WTC11 (cell line): ENCODE results near the gene CFAP99. TPM values are rescaled to one million over a fixed set of nuclear protein-coding genes. Genes with fewer than 3 reads are reported as not detected.

Experiments used
- ATAC-seq: fragments of 200-7000 bp; cut with Tn5 transposase; 2 replicates; pipeline ENCODE4 v1.10.0; 2021; ENCODE audit warnings: mild to moderate bottlenecking, moderate library complexity
- CTCF ChIA-PET: fragments of 300-600 bp; sonication (Branson Sonifier 250); formaldehyde crosslinking; loops from one replicate; lab custom pipeline; 2021; ENCODE audit warnings: antibody characterized with exemption; lab: Charles Lee
- POLR2A ChIA-PET: fragments of 350-600 bp; sonication (Branson Sonifier 250); formaldehyde crosslinking; loops from one replicate; lab custom pipeline; 2021; ENCODE audit warnings: antibody characterized with exemption; lab: Charles Lee
- DNase-seq: peaks from one replicate; pipeline ENCODE4 v3.0.0; 2021; ENCODE audit warnings: low spot score
- H3K27ac Mint-ChIP-seq: 2 replicates; pipeline ENCODE4 v1.8.0; 2021; ENCODE audit warnings: mixed read lengths
- H3K27me3 Mint-ChIP-seq: 2 replicates; pipeline ENCODE4 v1.8.0; 2021; ENCODE audit warnings: low read depth, mild to moderate bottlenecking, moderate library complexity, mixed read lengths
- H3K36me3 Mint-ChIP-seq: 2 replicates; pipeline ENCODE4 v1.8.0; 2021; ENCODE audit warnings: mixed read lengths
- H3K4me1 Mint-ChIP-seq: 2 replicates; pipeline ENCODE4 v1.8.0; 2022; ENCODE audit warnings: mixed read lengths
- H3K4me3 Mint-ChIP-seq: 2 replicates; pipeline ENCODE4 v1.8.0; 2021; ENCODE audit warnings: mild to moderate bottlenecking, moderate library complexity, mixed read lengths
- H3K9me3 Mint-ChIP-seq: 2 replicates; pipeline ENCODE4 v1.8.0; 2021; ENCODE audit warnings: mixed read lengths
- AR ChIP-seq: fragments of 250-450 bp; sonication (Bioruptor Pico); IDR thresholded peaks from 2 replicates; pipeline ENCODE4 v1.9.0; 2021; ENCODE audit warnings: mild to moderate bottlenecking
- ARID4B ChIP-seq: sonication (generic); formaldehyde crosslinking; IDR thresholded peaks from 2 replicates; pipeline ENCODE4 v1.8.0; 2023; ENCODE audit warnings: missing genetic modification reagents, mild to moderate bottlenecking, borderline replicate concordance
- CTCF ChIP-seq: fragments of 200-600 bp; IDR thresholded peaks from 2 replicates; pipeline ENCODE4 v1.8.0; 2022; ENCODE audit warnings: antibody characterized with exemption
- EMX1 ChIP-seq: fragments of 250-450 bp; sonication (Bioruptor Pico); IDR thresholded peaks from 2 replicates; pipeline ENCODE4 v1.8.0; 2021; ENCODE audit warnings: mild to moderate bottlenecking
- FOXJ3 ChIP-seq: sonication (generic); formaldehyde crosslinking; IDR thresholded peaks from 2 replicates; pipeline ENCODE4 v1.9.0; 2021; ENCODE audit warnings: missing genetic modification reagents, mild to moderate bottlenecking, borderline replicate concordance
- GRHL2 ChIP-seq: fragments of 250-450 bp; sonication (Bioruptor Pico); IDR thresholded peaks from 2 replicates; pipeline ENCODE4 v1.8.0; 2022; ENCODE audit warnings: mild to moderate bottlenecking, moderate library complexity; ENCODE audit not compliant: insufficient replicate concordance, severe bottlenecking
- IRF2 ChIP-seq: sonication (generic); formaldehyde crosslinking; IDR thresholded peaks from 2 replicates; pipeline ENCODE4 v1.8.0; 2022; ENCODE audit warnings: low read depth, missing genetic modification reagents, borderline replicate concordance
- KAT7 ChIP-seq: sonication (generic); formaldehyde crosslinking; IDR thresholded peaks from 2 replicates; pipeline ENCODE4 v1.8.1; 2023; ENCODE audit warnings: missing genetic modification reagents, mild to moderate bottlenecking, borderline replicate concordance
- MLX ChIP-seq: sonication (generic); formaldehyde crosslinking; IDR thresholded peaks from 2 replicates; pipeline ENCODE4 v1.8.1; 2023; ENCODE audit warnings: mild to moderate bottlenecking, missing genetic modification reagents, moderate library complexity
- NFE2L1 ChIP-seq: sonication (generic); formaldehyde crosslinking; IDR thresholded peaks from 2 replicates; pipeline ENCODE4 v1.8.1; 2023; ENCODE audit warnings: missing genetic modification reagents
- NFYB ChIP-seq: sonication (generic); formaldehyde crosslinking; conservative IDR thresholded peaks from 2 replicates; pipeline ENCODE4 v1.8.0; 2022; ENCODE audit warnings: low read depth, missing genetic modification reagents
- NR2C2 ChIP-seq: sonication (generic); formaldehyde crosslinking; IDR thresholded peaks from 2 replicates; pipeline ENCODE4 v1.8.0; 2022; ENCODE audit warnings: mild to moderate bottlenecking, missing genetic modification reagents
- RORB ChIP-seq: fragments of 250-450 bp; sonication (Bioruptor Pico); IDR thresholded peaks from 2 replicates; pipeline ENCODE4 v1.9.0; 2021; ENCODE audit warnings: mild to moderate bottlenecking
- SMAD3 ChIP-seq: sonication (generic); formaldehyde crosslinking; IDR thresholded peaks from 2 replicates; pipeline ENCODE4 v1.8.0; 2022; ENCODE audit warnings: missing genetic modification reagents, mild to moderate bottlenecking, borderline replicate concordance
- SP1 ChIP-seq: sonication (generic); formaldehyde crosslinking; conservative IDR thresholded peaks from 2 replicates; pipeline ENCODE4 v1.8.1; 2022; ENCODE audit warnings: missing genetic modification reagents
- TEAD4 ChIP-seq: sonication (generic); formaldehyde crosslinking; IDR thresholded peaks from 2 replicates; pipeline ENCODE4 v1.8.0; 2022; ENCODE audit warnings: mild to moderate bottlenecking, missing genetic modification reagents
- TP53 ChIP-seq: sonication (generic); formaldehyde crosslinking; IDR thresholded peaks from 2 replicates; pipeline ENCODE4 v1.8.1; 2023; ENCODE audit warnings: mild to moderate bottlenecking, missing genetic modification reagents
- ZBTB21 ChIP-seq: sonication (generic); formaldehyde crosslinking; IDR thresholded peaks from 2 replicates; pipeline ENCODE4 v1.8.1; 2023; ENCODE audit warnings: mild to moderate bottlenecking, missing genetic modification reagents, borderline replicate concordance
- ZNF263 ChIP-seq: sonication (generic); formaldehyde crosslinking; IDR thresholded peaks from 2 replicates; pipeline ENCODE4 v1.8.1; 2022; ENCODE audit warnings: low read depth, mild to moderate bottlenecking, moderate library complexity, missing genetic modification reagents
- ZNF281 ChIP-seq: sonication (generic); formaldehyde crosslinking; IDR thresholded peaks from 2 replicates; pipeline ENCODE4 v1.8.0; 2023; ENCODE audit warnings: mild to moderate bottlenecking, missing genetic modification reagents
- ZNF512 ChIP-seq: sonication (generic); formaldehyde crosslinking; IDR thresholded peaks from 2 replicates; pipeline ENCODE4 v1.8.1; 2022; ENCODE audit warnings: missing genetic modification reagents, borderline replicate concordance
- total RNA-seq: library from RNA; stranded (reverse); gene quantifications from 3 replicates; pipeline ENCODE4 v1.2.3, GENCODE V29; 2021

Gene CFAP99
- total RNA-seq, 1 experiment from 2014 or later, result not detected

- ATAC-seq (no peak), DNase-seq (no peak)
- POLR2A ChIA-PET, result no interaction called here
- H3K27me3 Mint-ChIP-seq, result peaks cover 3% of the 10 kb centered on the region
- CTCF ChIA-PET, result interaction anchor here (0.7 kb wide), 1 partner anchor 69 kb away, joined by 3 read pairs; no protein-coding TSS in a partner anchor
- H3K4me3 Mint-ChIP-seq, result no peak overlapping the region
- peaks cover 28% of the 10 kb centered on the region for H3K9me3 Mint-ChIP-seq
- TF ChIP-seq RORB (CRISPR knock-in tag), result no peak
- TF ChIP-seq TEAD4 (CRISPR knock-in tag), result no peak
- no peak for TF ChIP-seq TP53
- no peak for TF ChIP-seq KAT7 (CRISPR knock-in tag)
- TF ChIP-seq FOXJ3 (CRISPR knock-in tag), result no peak
- TF ChIP-seq MLX (CRISPR knock-in tag), result no peak
- TF ChIP-seq ZNF263 (CRISPR knock-in tag), result no peak
- TF ChIP-seq IRF2 (CRISPR knock-in tag), result no peak
- TF ChIP-seq CTCF, result no peak
- no peak for TF ChIP-seq SMAD3 (CRISPR knock-in tag)
- TF ChIP-seq ZNF512 (CRISPR knock-in tag), result no peak
- no peak for TF ChIP-seq EMX1 (CRISPR knock-in tag)
- no peak for TF ChIP-seq AR (CRISPR knock-in tag)
- TF ChIP-seq GRHL2 (CRISPR knock-in tag), result no peak
- H3K4me1 Mint-ChIP-seq, result peaks cover 3% of the 10 kb centered on the region; the same call in 1 of the 2 replicates
- H3K27ac Mint-ChIP-seq, result no peak overlapping the region
- peaks cover 15% of the 10 kb centered on the region for H3K36me3 Mint-ChIP-seq
Measured at GRCh38 chr4:2373532-2373931, 45.2 kb upstream of the CFAP99 start.

GRCh38 chr4:2375427-2375826 lies 43.3 kb upstream of the CFAP99 start:
- Mint-ChIP-seq H3K36me3 (peaks cover 12% of the 10 kb centered on the region), H3K9me3 (peaks cover 24% of the 10 kb centered on the region), H3K27me3 (no peaks in the 10 kb centered on the region; the same call in 1 of the 2 replicates), H3K4me3 (no peak overlapping the region), H3K4me1 (peaks cover 3% of the 10 kb centered on the region; the same call in 1 of the 2 replicates), H3K27ac (no peak overlapping the region)
- DNase-seq (no peak), ATAC-seq (no peak; the same call in 1 of the 2 replicates)
- ChIA-PET CTCF (interaction anchor here (1.3 kb wide), 1 partner anchor 21 kb away, joined by 3 read pairs; no protein-coding TSS in a partner anchor), POLR2A (no interaction called here)
- no peak for TF ChIP-seq NR2C2 (CRISPR knock-in tag)
- no peak for TF ChIP-seq ZBTB21
- no peak for TF ChIP-seq ARID4B (CRISPR knock-in tag)
- no peak for TF ChIP-seq SP1 (CRISPR knock-in tag)
- no peak for TF ChIP-seq ZNF281 (CRISPR knock-in tag)
- no peak for TF ChIP-seq NFYB (CRISPR knock-in tag)
- no peak for TF ChIP-seq NFE2L1 (CRISPR knock-in tag)
